H1 (cell line): ENCODE measurements around the gene SRPK3. TPM values are rescaled to one million over a fixed set of nuclear protein-coding genes. Genes with fewer than 3 reads are reported as not detected.

Experiments used
- CHD7 ChIP-seq: fragments of 300-600 bp; sonication (generic); IDR thresholded peaks from 2 replicates; pipeline ENCODE4 v1.7.1; 2012; ENCODE audit warnings: low read length, moderate library complexity, mild to moderate bottlenecking, inconsistent platforms; ENCODE audit not compliant: insufficient replicate concordance
- CREB1 ChIP-seq: IDR thresholded peaks from 2 replicates; pipeline ENCODE4 v1.6.1; 2012; ENCODE audit warnings: inconsistent platforms
- EZH2 ChIP-seq: fragments of 200-600 bp; sonication (generic); IDR thresholded peaks from 2 replicates; pipeline ENCODE4 v1.7.1; 2012; ENCODE audit warnings: low read depth, mild to moderate bottlenecking, moderate library complexity, low read length, inconsistent platforms; ENCODE audit not compliant: severe bottlenecking
- GABPA ChIP-seq: IDR thresholded peaks from 2 replicates; pipeline ENCODE4 v1.6.1; 2011; ENCODE audit warnings: mild to moderate bottlenecking, low read length, moderate library complexity, borderline replicate concordance; ENCODE audit not compliant: insufficient read depth
- HDAC2 ChIP-seq, 2 experiments: fragments of 300-600 bp in 1 of 2; sonication (generic) in 1 of 2; IDR thresholded peaks; 2 replicates each; pipeline ENCODE4 v1.6.1; 2011 to 2012; ENCODE audit warnings: low read depth in 2 of 2, low read length in 2 of 2, mild to moderate bottlenecking in 2 of 2, moderate library complexity in 2 of 2, borderline replicate concordance in 1 of 2, inconsistent platforms in 1 of 2
- JUND ChIP-seq: IDR thresholded peaks from 2 replicates; pipeline ENCODE4 v1.6.1; 2011; ENCODE audit warnings: mild to moderate bottlenecking, improper control_type of control experiment, low read length
- KDM5A ChIP-seq: fragments of 200-600 bp; IDR thresholded peaks from 2 replicates; pipeline ENCODE4 v1.7.1; 2012; ENCODE audit warnings: mild to moderate bottlenecking, low read length, inconsistent platforms, mixed read lengths
- NANOG ChIP-seq: IDR thresholded peaks from 2 replicates; pipeline ENCODE4 v1.6.1; 2011; ENCODE audit warnings: low read length, low read depth, mild to moderate bottlenecking, inconsistent platforms; ENCODE audit not compliant: insufficient read depth, poor library complexity, severe bottlenecking
- SIN3A ChIP-seq, 2 experiments: IDR thresholded peaks in 1 of 2; conservative IDR thresholded peaks in 1 of 2; 2 replicates each; pipeline ENCODE4 v1.6.1; 2011 to 2012; ENCODE audit warnings: low read length in 2 of 2, improper control_type of control experiment in 1 of 2, low read depth in 1 of 2, mild to moderate bottlenecking in 1 of 2
- polyA plus RNA-seq, 7 experiments: library from polyadenylated mRNA; depleted of rRNA in 3 of 7; stranded (reverse) in 5 of 7; unstranded in 2 of 7; fragments of >200 nt in 5 of 7; fragments of 200-250 nt in 2 of 7; gene quantifications; 1 replicate in 5 of 7; 2 replicates in 1 of 7; 4 replicates in 1 of 7; pipeline versions ENCODE4 v1.2.1 to v1.2.3, GENCODE V29; 2011 to 2013; ENCODE audit warnings: missing spikeins in 2 of 7, mixed read lengths in 2 of 7
- total RNA-seq: library from RNA; stranded (reverse); fragmentation: NEBNext Ultra II Directional; extraction: Animal tissue kit (Norgen Biotek cat#: 25700); gene quantifications from 2 replicates; pipeline ENCODE4 v1.2.1, GENCODE V29; 2021

The SRPK3 gene
- total and polyA plus RNA-seq, 2 of the 8 experiments (the other 6 are each of a cell fraction or from before 2014, with no cell fraction given) = not detected

- TF ChIP-seq CHD7 (no peak), CREB1 (no peak), GABPA (no peak), SIN3A (conservative IDR thresholded peaks at IDR 0.05 in 1 of 2, IDR thresholded peaks at IDR 0.05 in 1 of 2; ENCODE audit: low read depth in 1 of 2, low read length in 2 of 2) (no peak), HDAC2 (IDR thresholded peaks at IDR 0.05; ENCODE audit: borderline replicate concordance in 1 of 2, low read depth in 2 of 2, low read length in 2 of 2) (no peak), EZH2 (no peak), NANOG (no peak), JUND (no peak), KDM5A (no peak)
These were observed 757 bp upstream of the SRPK3 start (continued) for GRCh38 chrX:153779891-153780677.
